Skin epidermis (tissue), 12 donors: ENCODE results near the gene CNTNAP5.
"Not testable (repeated sequence)": the region's sequence is repeated elsewhere in the genome, so short reads cannot be mapped to it uniquely, and the experiment has no call there.

Experiments used
- H3K27ac ChIP-seq, 21 experiments: fragments of 200-600 bp; sonication (generic) in 11 of 21; one replicate each; pipeline ENCODE4 v1.5.0; 2020; ENCODE audit warnings: mild to moderate bottlenecking in 3 of 21, inconsistent platforms in 2 of 21, moderate library complexity in 2 of 21
- H3K4me3 ChIP-seq, 7 experiments: fragments of 200-600 bp; sonication (generic) in 2 of 7; one replicate each; pipeline ENCODE4 v1.5.0; 2020; ENCODE audit warnings: inconsistent platforms in 2 of 7, mild to moderate bottlenecking in 2 of 7, moderate library complexity in 1 of 7

CNTNAP5 gene

GRCh38 chr2:124380221-124380749 is 355.2 kb downstream of the CNTNAP5 start:
- Histone ChIP-seq H3K27ac (no peak overlapping the region), H3K4me3 (no peak overlapping the region)

DNA sequence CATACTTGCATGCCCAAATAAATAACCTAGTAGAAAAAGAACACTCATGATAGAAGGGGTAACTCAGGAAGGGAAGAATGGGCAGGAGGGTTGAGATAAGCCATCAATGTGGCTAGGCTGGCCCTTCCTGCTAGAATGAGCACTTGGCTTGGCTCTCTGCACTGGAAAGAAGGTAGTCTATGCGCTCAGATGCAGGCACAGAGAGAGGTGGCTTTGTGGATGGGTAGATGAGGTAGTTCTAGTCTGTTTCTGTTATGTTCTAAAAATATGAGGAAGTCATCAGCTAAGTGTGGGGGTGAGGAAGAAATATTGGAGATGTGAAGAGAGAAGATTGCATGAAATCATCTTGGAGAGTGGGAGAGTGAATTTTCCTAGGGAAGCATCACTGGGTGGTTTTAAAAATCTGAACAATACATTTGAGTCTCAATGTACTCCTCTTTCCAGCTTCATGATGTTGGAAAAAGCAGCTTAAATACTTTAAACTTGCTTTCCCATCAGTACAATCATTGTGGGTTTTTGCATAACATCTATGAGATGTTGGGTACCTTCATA is 357.1 kb downstream of the CNTNAP5 start:
- no peak overlapping the region for H3K4me3 ChIP-seq
- no peak overlapping the region for H3K27ac ChIP-seq

DNA sequence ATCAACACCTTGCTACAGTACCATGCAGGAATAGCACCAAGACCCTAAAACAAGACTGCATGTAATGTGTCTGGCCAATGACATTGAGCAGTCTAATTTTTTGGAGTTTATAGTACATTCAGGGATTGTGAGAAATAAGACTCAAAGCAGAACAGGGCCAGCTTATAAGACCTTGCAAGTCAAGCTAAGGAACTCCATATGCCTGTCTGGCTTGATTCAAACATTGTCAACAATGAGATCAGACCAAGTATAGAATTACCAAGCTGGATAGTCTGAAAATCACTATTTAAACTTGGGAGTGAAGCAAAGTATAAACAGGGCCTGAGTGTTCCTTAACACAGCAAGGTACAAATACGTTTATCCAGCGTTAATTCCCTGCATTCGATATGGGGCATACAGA is 370.9 kb downstream of the CNTNAP5 start:
- Histone ChIP-seq H3K4me3 (no peak overlapping the region), H3K27ac (no peak overlapping the region)

DNA sequence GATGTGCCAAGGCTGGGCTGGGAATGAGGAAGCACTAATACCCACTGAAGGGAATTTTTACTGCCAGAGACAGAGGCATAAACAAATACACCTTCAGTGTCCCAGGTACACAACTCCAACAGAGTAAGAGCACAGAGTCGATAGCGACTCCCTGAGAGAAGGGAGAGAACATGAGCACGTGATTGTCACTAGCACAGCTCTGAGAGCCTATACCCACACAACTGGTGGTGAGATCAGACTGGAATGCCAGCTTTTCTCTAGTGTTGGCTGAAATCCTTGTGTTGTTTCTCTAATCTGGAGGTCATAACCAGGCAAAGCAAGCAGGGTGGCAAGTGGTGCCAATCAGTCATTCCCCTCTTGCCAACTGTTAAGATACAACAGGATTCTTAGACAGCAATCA is 377.2 kb downstream of the CNTNAP5 start:
- Histone ChIP-seq H3K4me3 (no peak overlapping the region), H3K27ac (no peak overlapping the region)

DNA sequence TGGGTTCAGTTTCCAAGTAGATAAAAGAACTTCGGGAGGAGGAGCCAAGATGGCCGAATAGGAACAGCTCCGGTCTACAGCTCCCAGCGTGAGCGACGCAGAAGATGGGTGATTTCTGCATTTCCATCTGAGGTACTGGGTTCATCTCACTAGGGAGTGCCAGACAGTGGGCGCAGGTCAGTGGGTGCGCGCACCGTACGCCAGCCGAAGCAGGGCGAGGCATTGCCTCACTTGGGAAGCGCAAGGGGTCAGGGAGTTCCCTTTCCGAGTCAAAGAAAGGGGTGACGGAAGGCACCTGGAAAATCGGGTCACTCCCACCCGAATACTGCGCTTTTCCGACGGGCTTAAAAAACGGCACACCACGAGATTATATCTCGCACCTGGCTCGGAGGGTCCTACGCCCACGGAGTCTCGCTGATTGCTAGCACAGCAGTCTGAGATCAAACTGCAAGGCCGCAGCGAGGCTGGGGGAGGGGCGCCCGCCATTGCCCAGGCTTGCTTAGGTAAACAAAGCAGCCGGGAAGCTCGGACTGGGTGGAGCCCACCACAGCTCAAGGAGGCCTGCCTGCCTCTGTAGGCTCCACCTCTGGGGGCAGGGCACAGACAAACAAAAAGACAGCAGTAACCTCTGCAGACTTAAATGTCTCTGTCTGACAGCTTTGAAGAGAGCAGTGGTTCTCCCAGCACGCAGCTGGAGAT is 382.9 kb downstream of the CNTNAP5 start:
- H3K27ac ChIP-seq, result not testable (repeated sequence)
- H3K4me3 ChIP-seq, result peak overlapping the region in 1 of 7 experiments; percentile 10

DNA sequence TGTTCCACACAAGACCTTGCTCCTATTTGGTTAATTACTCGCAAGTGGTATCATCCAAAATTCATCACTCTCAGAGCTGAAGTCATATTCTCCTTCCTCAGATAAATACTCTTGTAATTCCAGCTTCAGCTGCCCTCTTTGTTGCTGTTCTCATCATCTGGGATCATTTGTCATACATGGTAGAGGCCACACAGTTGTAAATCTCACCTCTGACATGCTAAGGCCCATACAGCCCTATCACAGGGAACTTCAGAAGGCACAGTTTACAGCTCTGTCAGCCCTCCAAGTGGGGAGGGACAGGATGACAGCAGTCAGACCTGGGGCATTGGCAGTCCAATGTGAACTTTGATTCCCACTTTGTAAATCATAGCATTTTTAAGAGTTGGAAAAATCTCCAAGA is 399.0 kb downstream of the CNTNAP5 start:
- Histone ChIP-seq H3K27ac (no peak overlapping the region), H3K4me3 (no peak overlapping the region)

GRCh38 chr2:124426122-124426521 is 401.0 kb downstream of the CNTNAP5 start:
- no peak overlapping the region for H3K4me3 ChIP-seq
- no peak overlapping the region for H3K27ac ChIP-seq

- Histone ChIP-seq H3K4me3 (no peak overlapping the region), H3K27ac (no peak overlapping the region)
Measured at GRCh38 chr2:124426625-124427024, 401.5 kb downstream of the CNTNAP5 start.

- Histone ChIP-seq H3K27ac (no peak overlapping the region), H3K4me3 (no peak overlapping the region)
Measured at GRCh38 chr2:124437811-124438210, 412.7 kb downstream of the CNTNAP5 start.

DNA sequence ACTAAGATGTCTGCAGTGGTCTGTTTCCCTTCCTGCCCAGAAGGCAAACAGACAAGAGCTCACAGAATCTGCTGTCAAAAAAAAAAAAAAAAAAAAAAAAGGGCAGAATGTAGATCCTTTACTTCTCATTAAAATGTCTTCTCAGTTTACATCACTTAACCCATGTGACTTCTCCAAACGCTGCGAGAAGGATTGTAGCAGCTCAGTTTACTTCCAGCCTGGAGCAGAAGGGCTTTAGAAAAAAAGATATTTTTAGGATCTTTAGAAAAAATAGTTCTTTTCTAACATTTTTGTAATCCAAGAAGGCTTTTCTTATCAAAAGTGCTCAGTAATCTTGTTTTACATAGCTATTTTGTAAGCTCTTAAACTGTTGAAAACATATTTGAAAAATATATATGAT is 425.4 kb downstream of the CNTNAP5 start:
- Histone ChIP-seq H3K4me3 (no peak overlapping the region), H3K27ac (no peak overlapping the region)

DNA sequence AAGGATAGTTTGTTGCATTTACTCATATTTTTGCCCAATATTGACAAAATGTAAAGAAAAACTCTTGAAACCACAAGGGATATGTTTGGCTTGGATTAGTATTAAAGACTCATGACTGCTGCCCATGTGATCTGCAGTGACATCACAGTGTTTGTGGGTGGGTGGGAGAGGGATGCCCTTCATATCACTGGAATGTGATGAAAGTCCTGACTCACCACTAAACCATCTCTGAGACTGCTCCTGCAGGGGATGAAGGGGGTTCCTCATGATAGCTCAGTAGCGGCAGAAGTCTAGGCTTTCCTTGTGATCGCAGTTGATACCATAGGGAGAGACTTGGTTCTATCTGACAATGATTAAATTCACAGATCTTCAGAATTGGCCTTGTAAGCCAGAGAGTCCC is 451.2 kb downstream of the CNTNAP5 start:
- H3K27ac ChIP-seq, result no peak overlapping the region
- no peak overlapping the region for H3K4me3 ChIP-seq

DNA sequence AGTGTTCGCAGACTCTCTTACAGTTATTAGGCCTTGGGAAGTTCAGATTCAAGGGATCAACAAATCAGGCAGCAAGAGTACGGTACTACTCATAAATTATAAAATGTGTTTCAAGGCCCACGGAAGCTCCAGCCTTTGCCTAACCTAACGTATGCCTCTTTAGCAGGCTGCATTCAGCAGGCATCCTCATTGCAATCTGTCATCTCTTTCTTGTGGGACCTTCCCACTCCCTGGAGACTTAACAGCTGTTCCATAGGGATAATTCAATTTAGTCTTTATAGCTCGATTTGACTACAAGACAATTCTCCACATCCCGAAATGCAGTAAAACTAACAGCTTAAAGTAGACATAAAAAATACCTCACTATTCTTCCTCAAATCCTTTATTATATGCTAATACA is 453.7 kb downstream of the CNTNAP5 start:
- H3K27ac ChIP-seq, result no peak overlapping the region
- no peak overlapping the region for H3K4me3 ChIP-seq

DNA sequence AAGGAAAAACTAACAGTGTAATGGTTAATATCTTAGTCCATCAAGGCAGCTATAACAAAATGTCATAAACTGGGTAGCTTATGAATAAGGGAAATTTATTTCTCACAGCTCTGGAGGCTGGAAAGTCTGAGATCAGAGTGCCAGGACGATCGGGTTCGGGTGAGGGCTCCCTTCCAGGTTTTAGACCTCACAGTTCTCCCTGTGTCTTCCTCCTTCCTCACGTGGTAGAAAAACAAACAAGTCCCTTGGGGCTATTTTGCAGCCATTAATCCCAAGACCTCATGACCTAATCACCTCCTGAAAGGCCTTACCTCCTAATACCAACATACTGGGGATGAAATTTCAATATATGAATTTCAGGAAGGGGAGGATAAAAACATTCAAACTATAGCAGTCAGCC is 455.9 kb downstream of the CNTNAP5 start:
- Histone ChIP-seq H3K27ac (no peak overlapping the region), H3K4me3 (no peak overlapping the region)

- Histone ChIP-seq H3K27ac (no peak overlapping the region), H3K4me3 (no peak overlapping the region)
Measured at GRCh38 chr2:124482044-124482443, 457.0 kb downstream of the CNTNAP5 start.

DNA sequence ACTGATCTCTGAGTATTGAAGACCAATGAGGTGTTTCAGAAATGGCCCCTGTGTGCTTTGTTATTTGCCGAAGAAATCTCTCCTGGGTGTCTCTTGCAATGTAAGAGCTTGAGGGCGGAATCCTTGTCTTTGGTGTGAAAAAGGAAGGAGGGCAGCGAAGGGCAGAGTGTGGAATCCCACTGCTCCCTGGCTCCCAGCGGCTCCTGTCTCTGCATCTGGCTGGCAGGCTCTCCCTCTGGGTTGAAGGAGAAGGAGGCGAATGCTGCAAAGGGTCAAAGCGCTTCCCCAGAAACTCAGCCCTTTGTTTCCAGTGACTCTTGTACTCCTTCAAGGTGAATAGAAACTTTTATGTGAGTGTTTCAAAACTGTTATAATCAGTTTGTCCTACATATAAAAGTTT is 457.5 kb downstream of the CNTNAP5 start:
- Histone ChIP-seq H3K4me3 (no peak overlapping the region), H3K27ac (no peak overlapping the region)

DNA sequence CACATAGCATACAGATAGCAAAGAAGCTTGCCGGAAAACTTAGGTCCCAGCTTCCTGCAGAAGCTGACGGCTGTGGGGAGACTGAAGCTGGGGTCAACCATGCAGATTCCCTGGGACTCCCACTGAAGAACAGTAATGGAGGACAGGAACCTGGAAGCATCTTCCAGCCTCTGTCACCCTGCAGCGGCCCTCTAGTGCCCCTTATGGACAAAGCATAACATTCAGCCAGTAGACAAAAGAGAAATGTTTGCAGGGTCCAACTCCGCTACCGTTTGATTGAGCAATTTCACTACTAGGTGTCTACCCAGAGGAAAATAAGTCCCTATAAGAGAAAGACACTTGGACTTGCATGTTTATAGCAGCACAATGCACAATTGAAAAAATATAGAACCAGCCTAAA is 460.6 kb downstream of the CNTNAP5 start:
- no peak overlapping the region for H3K27ac ChIP-seq
- no peak overlapping the region for H3K4me3 ChIP-seq

GRCh38 chr2:124489686-124490085 is 464.6 kb downstream of the CNTNAP5 start:
- H3K4me3 ChIP-seq, result no peak overlapping the region
- no peak overlapping the region for H3K27ac ChIP-seq

DNA sequence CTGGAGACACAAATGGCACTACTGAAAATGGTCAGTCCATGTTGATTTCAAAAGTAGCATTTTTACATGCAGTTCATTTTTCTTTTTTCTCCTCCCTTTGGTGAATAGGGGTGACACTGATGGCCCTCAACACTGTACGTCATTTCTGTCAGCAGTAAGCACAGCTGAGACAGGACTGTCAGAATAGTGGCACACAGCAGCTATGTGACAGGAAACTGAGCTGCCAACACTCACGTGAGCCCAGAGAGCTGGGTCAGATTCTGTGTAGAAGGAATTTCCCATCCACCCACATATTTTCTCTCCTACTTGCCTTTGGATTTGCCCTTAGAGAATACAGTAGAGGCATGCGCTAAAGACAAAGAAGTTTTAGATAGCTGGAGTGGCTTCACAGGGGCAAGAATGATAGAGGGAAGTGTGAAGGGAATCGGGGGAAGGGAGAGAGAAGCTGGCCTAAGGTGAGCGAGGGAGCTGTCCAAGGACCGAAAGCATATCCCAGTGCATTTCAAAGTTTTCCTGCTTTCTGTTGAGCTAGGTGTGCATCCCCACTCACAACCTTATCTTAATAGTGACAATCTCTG is 476.6 kb downstream of the CNTNAP5 start:
- Histone ChIP-seq H3K27ac (no peak overlapping the region), H3K4me3 (no peak overlapping the region)

GRCh38 chr2:124514236-124514635 is 489.1 kb downstream of the CNTNAP5 start:
- H3K4me3 ChIP-seq, result no peak overlapping the region
- no peak overlapping the region for H3K27ac ChIP-seq

GRCh38 chr2:124520953-124521352 is 495.9 kb downstream of the CNTNAP5 start:
- H3K4me3 ChIP-seq, result no peak overlapping the region
- H3K27ac ChIP-seq, result no peak overlapping the region

GRCh38 chr2:124523096-124523495 is 498.0 kb downstream of the CNTNAP5 start:
- Histone ChIP-seq H3K27ac (no peak overlapping the region), H3K4me3 (no peak overlapping the region)
